ENCODE measurements around the gene IFRD2.
"Not testable (repeated sequence)": the region's sequence is repeated elsewhere in the genome, so short reads cannot be mapped to it uniquely, and the experiment has no call there.

IFRD2 gene

GRCh38 chr3:50265571-50265970 lies 26.7 kb downstream of the IFRD2 start:
- Histone ChIP-seq H3K27ac (ENCODE audit: low read length) (peak overlapping the region; percentile 96), H3K9me3 (ENCODE audit: control insufficient read depth in 2 of 2, low read length in 2 of 2) (no peaks in the 10 kb centered on the region), H3K36me3 (ENCODE audit: control insufficient read depth in 2 of 2, insufficient read depth in 2 of 2, low read length in 2 of 2) (no peaks in the 10 kb centered on the region), H3K27me3 (ENCODE audit: control insufficient read depth in 1 of 2, insufficient read depth in 2 of 2, low read length in 2 of 2) (no peaks in the 10 kb centered on the region), H3K9ac (ENCODE audit: low read length in 2 of 2) (peak overlapping the region; percentile 51 to 83), H3K4me1 (ENCODE audit: control insufficient read depth, insufficient read depth, low read length) (peaks cover 85% of the 10 kb centered on the region), H3K4me3 (ENCODE audit: low read length in 2 of 2) (peak overlapping the region in 1 of 2 donors; percentile 55)

- peak overlapping the region in 1 of 2 donors; percentile 55 for H3K4me3 ChIP-seq (ENCODE audit: low read length in 2 of 2)
- H3K9me3 ChIP-seq (ENCODE audit: control insufficient read depth in 2 of 2, low read length in 2 of 2) = no peaks in the 10 kb centered on the region
- H3K36me3 ChIP-seq (ENCODE audit: control insufficient read depth in 2 of 2, insufficient read depth in 2 of 2, low read length in 2 of 2) = no peaks in the 10 kb centered on the region
- H3K9ac ChIP-seq (ENCODE audit: low read length in 2 of 2) = peak overlapping the region; percentile 58 to 83
- H3K27ac ChIP-seq (ENCODE audit: low read length) = peak overlapping the region; percentile 96
- no peaks in the 10 kb centered on the region for H3K27me3 ChIP-seq (ENCODE audit: control insufficient read depth in 1 of 2, insufficient read depth in 2 of 2, low read length in 2 of 2)
- H3K4me1 ChIP-seq (ENCODE audit: control insufficient read depth, insufficient read depth, low read length) = peaks cover 87% of the 10 kb centered on the region
These were observed 27.2 kb downstream of the IFRD2 start for GRCh38 chr3:50264964-50265485.

DNA sequence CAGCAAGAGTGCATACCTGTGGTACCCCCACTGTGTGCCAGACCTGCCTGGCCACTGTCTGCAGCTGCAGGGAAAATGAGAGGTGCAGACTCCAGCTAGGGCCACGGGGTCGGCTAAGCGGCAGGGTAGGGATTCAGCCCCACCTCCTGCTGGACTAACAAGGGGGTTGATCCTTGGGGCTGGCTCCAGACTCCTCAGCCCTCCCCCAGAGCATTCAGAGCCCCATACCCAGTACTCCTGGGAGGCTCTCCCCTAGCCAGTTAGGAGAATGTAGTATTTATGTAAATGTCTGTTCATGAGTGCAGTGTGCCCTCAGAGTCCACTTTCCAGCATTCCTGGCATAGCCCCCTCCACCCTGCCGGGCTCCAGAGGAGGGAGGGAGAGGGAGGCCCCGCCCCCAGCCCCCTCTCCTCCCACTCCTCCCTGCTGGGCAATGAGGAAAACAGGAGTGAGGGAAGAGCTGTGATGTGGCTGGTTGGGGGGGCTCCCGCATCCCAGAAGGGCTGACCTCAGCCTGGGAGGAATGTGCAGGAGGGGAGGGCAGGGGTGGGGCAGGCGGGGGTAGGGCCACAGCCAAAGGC lies 27.8 kb downstream of the IFRD2 start:
- Histone ChIP-seq H3K9ac (ENCODE audit: low read length in 2 of 2) (peak overlapping the region; percentile 68 to 83), H3K4me1 (ENCODE audit: control insufficient read depth, insufficient read depth, low read length) (peaks cover 86% of the 10 kb centered on the region), H3K9me3 (ENCODE audit: control insufficient read depth in 2 of 2, low read length in 2 of 2) (no peaks in the 10 kb centered on the region), H3K4me3 (ENCODE audit: low read length in 2 of 2) (no peak overlapping the region), H3K36me3 (ENCODE audit: control insufficient read depth in 2 of 2, insufficient read depth in 2 of 2, low read length in 2 of 2) (no peaks in the 10 kb centered on the region), H3K27me3 (ENCODE audit: control insufficient read depth in 1 of 2, insufficient read depth in 2 of 2, low read length in 2 of 2) (no peaks in the 10 kb centered on the region), H3K27ac (ENCODE audit: low read length) (peak overlapping the region; percentile 96)

DNA sequence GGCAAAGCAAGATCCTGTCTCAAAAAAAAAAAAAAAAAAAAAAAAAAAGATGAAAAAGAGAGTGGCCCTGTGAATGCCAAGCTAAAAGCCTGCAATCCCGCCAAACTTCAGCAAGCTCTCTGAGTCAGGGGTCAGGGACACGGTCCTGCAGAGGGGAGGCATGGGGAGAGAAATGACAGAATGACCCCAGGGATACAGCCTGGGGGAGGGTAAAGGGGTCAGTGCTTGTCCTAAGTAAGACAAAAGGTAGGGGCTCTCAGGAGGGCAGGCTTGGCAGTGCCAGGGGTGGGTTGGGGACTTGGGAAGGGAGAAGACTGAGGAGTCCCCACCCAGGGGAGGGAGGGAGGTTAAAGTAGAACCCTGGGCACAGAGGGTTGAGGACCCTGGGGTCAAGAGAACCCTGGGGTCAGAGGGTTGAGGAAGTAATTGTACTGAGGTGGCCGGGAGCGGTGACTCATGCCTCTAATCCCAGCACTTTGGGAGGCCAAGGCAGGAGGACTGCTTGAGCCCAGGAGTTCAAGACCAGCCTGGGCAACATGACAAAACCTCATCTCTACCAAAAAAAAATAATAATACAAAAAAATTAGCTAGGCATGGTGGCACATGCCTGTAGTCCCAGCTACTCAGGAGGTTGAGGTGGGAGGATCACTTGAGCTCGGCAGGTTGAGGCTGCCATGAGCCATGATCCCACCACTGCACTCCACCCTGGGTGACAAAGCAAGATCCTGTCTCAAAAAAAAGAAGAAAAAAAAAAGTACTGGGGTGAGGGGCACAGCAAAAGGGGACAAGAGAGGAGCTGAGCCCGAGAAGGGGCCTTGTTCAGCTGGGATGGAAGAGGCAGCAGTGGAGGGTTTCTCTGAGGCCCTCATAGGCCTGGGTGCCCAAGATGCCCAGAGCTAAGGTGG lies 28.5 kb downstream of the IFRD2 start:
- Histone ChIP-seq H3K4me3 (ENCODE audit: low read length in 2 of 2) (no peak overlapping the region), H3K36me3 (ENCODE audit: control insufficient read depth in 2 of 2, insufficient read depth in 2 of 2, low read length in 2 of 2) (no peaks in the 10 kb centered on the region), H3K9me3 (ENCODE audit: control insufficient read depth in 2 of 2, low read length in 2 of 2) (no peaks in the 10 kb centered on the region), H3K4me1 (ENCODE audit: control insufficient read depth, insufficient read depth, low read length) (peaks cover 82% of the 10 kb centered on the region), H3K9ac (ENCODE audit: low read length in 2 of 2) (peak overlapping the region; percentile 26 to 68), H3K27me3 (ENCODE audit: control insufficient read depth in 1 of 2, insufficient read depth in 2 of 2, low read length in 2 of 2) (no peaks in the 10 kb centered on the region), H3K27ac (ENCODE audit: low read length) (peak overlapping the region; percentile 96)

GRCh38 chr3:50262778-50263177 lies 29.5 kb downstream of the IFRD2 start:
- Histone ChIP-seq H3K27ac (ENCODE audit: low read length) (peak overlapping the region; percentile 96), H3K4me1 (ENCODE audit: control insufficient read depth, insufficient read depth, low read length) (peaks cover 72% of the 10 kb centered on the region), H3K9ac (ENCODE audit: low read length in 2 of 2) (no peak overlapping the region)

GRCh38 chr3:50262200-50262599 lies 30.0 kb downstream of the IFRD2 start:
- not testable (repeated sequence) for H3K9ac ChIP-seq (ENCODE audit: low read length in 2 of 2); H3K4me3 ChIP-seq (ENCODE audit: low read length in 2 of 2); H3K27me3 ChIP-seq (ENCODE audit: control insufficient read depth in 1 of 2, insufficient read depth in 2 of 2, low read length in 2 of 2); H3K36me3 ChIP-seq (ENCODE audit: control insufficient read depth in 2 of 2, insufficient read depth in 2 of 2, low read length in 2 of 2); H3K9me3 ChIP-seq (ENCODE audit: control insufficient read depth in 2 of 2, low read length in 2 of 2)
- Histone ChIP-seq H3K4me1 (ENCODE audit: control insufficient read depth, insufficient read depth, low read length) (peaks cover 66% of the 10 kb centered on the region), H3K27ac (ENCODE audit: low read length) (peak overlapping the region; percentile 96)

More at GRCh38 chr3:50262778-50263177, 29.5 kb downstream of the IFRD2 start:
- Histone ChIP-seq H3K36me3 (ENCODE audit: control insufficient read depth in 2 of 2, insufficient read depth in 2 of 2, low read length in 2 of 2) (peaks cover 2 to 5% of the 10 kb centered on the region in 2 donors), H3K9me3 (ENCODE audit: control insufficient read depth in 2 of 2, low read length in 2 of 2) (no peaks in the 10 kb centered on the region), H3K27me3 (ENCODE audit: control insufficient read depth in 1 of 2, insufficient read depth in 2 of 2, low read length in 2 of 2) (no peaks in the 10 kb centered on the region), H3K4me3 (ENCODE audit: low read length in 2 of 2) (no peak overlapping the region)

DNA sequence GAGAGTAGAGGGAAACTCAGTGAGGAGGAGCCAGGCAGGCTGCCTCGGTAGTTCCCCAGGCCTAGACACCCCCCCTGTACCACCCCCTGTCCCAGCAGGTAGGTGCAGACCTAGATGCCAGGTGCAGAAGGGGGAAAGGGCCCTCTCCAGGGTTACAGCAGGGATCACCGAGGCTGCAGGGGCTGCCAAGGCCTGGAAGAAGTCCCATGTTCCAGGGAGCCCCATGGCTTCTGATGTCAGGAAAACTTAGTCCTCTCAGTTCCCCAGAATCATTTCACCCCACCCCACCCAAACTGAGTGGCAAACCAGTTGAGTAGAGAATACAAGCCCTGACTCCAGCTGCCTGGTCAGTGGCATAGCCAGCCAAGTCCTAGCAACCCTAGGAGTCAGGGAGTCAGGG lies 30.7 kb downstream of the IFRD2 start:
- H3K27ac ChIP-seq (ENCODE audit: low read length) = peak overlapping the region; percentile 94
- peak overlapping the region in 1 of 2 donors; percentile 76 for H3K4me3 ChIP-seq (ENCODE audit: low read length in 2 of 2)
- no peaks in the 10 kb centered on the region for H3K27me3 ChIP-seq (ENCODE audit: control insufficient read depth in 1 of 2, insufficient read depth in 2 of 2, low read length in 2 of 2)
- peaks cover 12 to 15% of the 10 kb centered on the region in 2 donors for H3K36me3 ChIP-seq (ENCODE audit: control insufficient read depth in 2 of 2, insufficient read depth in 2 of 2, low read length in 2 of 2)
- H3K9me3 ChIP-seq (ENCODE audit: control insufficient read depth in 2 of 2, low read length in 2 of 2) = peaks cover 0 to 4% of the 10 kb centered on the region in 2 donors
- H3K9ac ChIP-seq (ENCODE audit: low read length in 2 of 2) = peak overlapping the region in 1 of 2 donors; percentile 90
- H3K4me1 ChIP-seq (ENCODE audit: control insufficient read depth, insufficient read depth, low read length) = peaks cover 59% of the 10 kb centered on the region

DNA sequence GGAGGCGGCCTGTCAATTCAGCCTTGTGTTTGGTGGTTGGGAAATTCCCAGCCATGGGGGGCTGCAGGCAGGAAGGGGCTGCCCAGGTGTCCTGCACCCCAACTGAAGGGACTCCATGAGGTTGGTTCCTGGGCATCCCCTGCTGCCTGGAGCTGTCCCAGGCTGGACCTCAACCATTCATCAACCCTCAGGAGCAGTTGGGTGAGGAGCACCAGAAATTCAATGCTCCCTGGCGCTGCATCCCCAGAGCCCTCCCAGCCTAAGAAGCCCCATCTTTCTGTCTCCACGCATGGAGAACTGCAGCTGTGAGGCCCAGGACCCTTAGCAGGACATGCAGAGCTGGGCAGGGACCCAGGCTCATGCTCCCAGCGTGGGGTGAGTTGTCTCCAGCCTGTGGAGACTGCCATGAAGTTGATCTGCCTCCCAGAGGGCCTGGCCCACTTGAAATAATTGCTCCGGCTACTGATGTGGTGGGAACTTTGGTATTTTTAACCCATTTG lies 31.2 kb downstream of the IFRD2 start:
- H3K9ac ChIP-seq (ENCODE audit: low read length in 2 of 2) = peak overlapping the region; percentile 90
- H3K36me3 ChIP-seq (ENCODE audit: control insufficient read depth in 2 of 2, insufficient read depth in 2 of 2, low read length in 2 of 2) = peaks cover 17 to 19% of the 10 kb centered on the region in 2 donors
- H3K27ac ChIP-seq (ENCODE audit: low read length) = peak overlapping the region; percentile 94
- H3K4me3 ChIP-seq (ENCODE audit: low read length in 2 of 2) = peak overlapping the region; percentile 69 to 76
- peaks cover 54% of the 10 kb centered on the region for H3K4me1 ChIP-seq (ENCODE audit: control insufficient read depth, insufficient read depth, low read length)
- peaks cover 0 to 4% of the 10 kb centered on the region in 2 donors for H3K9me3 ChIP-seq (ENCODE audit: control insufficient read depth in 2 of 2, low read length in 2 of 2)
- no peaks in the 10 kb centered on the region for H3K27me3 ChIP-seq (ENCODE audit: control insufficient read depth in 1 of 2, insufficient read depth in 2 of 2, low read length in 2 of 2)

- peaks cover 50% of the 10 kb centered on the region for H3K4me1 ChIP-seq (ENCODE audit: control insufficient read depth, insufficient read depth, low read length)
- H3K9me3 ChIP-seq (ENCODE audit: control insufficient read depth in 2 of 2, low read length in 2 of 2) = peaks cover 0 to 4% of the 10 kb centered on the region in 2 donors
- H3K27me3 ChIP-seq (ENCODE audit: control insufficient read depth in 1 of 2, insufficient read depth in 2 of 2, low read length in 2 of 2) = no peaks in the 10 kb centered on the region
- H3K36me3 ChIP-seq (ENCODE audit: control insufficient read depth in 2 of 2, insufficient read depth in 2 of 2, low read length in 2 of 2) = peaks cover 18 to 20% of the 10 kb centered on the region in 2 donors
- H3K27ac ChIP-seq (ENCODE audit: low read length) = peak overlapping the region; percentile 94
- H3K9ac ChIP-seq (ENCODE audit: low read length in 2 of 2) = peak overlapping the region; percentile 90
- peak overlapping the region; percentile 69 to 76 for H3K4me3 ChIP-seq (ENCODE audit: low read length in 2 of 2)
These were observed 31.9 kb downstream of the IFRD2 start for GRCh38 chr3:50260027-50260941.

All from stomach smooth muscle (tissue), 2 donors.